Right lobe of liver (tissue), 4 donors: Measurements from ENCODE around the gene ANO9.

Experiments used
- POLR2A ChIP-seq: fragments of 450-650 bp; IDR thresholded peaks from one replicate; pipeline ENCODE4 v1.6.1; 2017; ENCODE audit warnings: antibody characterized with exemption, mild to moderate bottlenecking
- TF ChIP-seq, protein P1 (sequence below), 4 donors: fragments of 200-600 bp in 3 of 4; fragments of 450-650 bp in 1 of 4; IDR thresholded peaks; one replicate each; pipeline versions ENCODE4 v1.5.1 to v1.8.0; 2016 to 2022; ENCODE audit warnings: antibody characterized with exemption in 4 of 4, mild to moderate bottlenecking in 2 of 4
- donor health status: DM: no; HTN: no; CAD: no.
- donor health status: DM: no; HTN: no; CAD: no.
- donor health status: DM: no; HTN: yes; CAD: no.

DNA sequence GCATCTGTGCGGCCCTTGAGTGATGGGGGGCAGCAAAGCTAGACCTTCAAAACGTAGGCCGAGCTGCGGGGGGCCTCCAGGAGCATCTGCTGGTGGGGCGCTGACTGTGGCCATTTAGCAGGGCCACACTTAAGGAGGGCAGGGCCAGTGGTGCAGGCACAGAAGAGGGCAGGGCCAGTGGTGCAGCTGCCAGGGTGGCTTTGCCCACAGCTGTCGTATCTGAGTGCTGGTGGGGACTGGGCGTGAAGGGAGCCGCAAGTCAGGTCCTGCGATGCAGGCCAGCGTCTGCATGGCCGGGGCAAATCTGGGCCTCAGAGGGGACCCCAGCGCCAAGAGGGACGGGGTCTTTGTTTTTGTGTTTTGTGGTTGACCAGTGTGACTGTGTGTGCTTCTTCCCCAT, 37.5 kb upstream of the ANO9 start:
- TF ChIP-seq, protein P1, sequence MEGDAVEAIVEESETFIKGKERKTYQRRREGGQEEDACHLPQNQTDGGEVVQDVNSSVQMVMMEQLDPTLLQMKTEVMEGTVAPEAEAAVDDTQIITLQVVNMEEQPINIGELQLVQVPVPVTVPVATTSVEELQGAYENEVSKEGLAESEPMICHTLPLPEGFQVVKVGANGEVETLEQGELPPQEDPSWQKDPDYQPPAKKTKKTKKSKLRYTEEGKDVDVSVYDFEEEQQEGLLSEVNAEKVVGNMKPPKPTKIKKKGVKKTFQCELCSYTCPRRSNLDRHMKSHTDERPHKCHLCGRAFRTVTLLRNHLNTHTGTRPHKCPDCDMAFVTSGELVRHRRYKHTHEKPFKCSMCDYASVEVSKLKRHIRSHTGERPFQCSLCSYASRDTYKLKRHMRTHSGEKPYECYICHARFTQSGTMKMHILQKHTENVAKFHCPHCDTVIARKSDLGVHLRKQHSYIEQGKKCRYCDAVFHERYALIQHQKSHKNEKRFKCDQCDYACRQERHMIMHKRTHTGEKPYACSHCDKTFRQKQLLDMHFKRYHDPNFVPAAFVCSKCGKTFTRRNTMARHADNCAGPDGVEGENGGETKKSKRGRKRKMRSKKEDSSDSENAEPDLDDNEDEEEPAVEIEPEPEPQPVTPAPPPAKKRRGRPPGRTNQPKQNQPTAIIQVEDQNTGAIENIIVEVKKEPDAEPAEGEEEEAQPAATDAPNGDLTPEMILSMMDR (IDR thresholded peaks at IDR 0.05) = no peak
- no peak for TF ChIP-seq POLR2A
